Body of pancreas (tissue), 4 donors: ENCODE data around the gene GLB1L2. TPM values are rescaled to one million over a fixed set of nuclear protein-coding genes. Genes with fewer than 3 reads are reported as not detected.

Experiments
- ATAC-seq: fragments of 150-250 bp; one replicate; pipeline ENCODE4 v1.9.1; 2016
- DNase-seq, 4 donors: peaks; one replicate each; pipeline ENCODE4 v3.0.0-alpha.2; 2019
- H3K27ac ChIP-seq, 4 donors: fragments of 200-600 bp; sonication (generic); 1 replicate in 3 of 4; 2 replicates in 1 of 4; pipeline versions ENCODE4 v1.5.1 to v1.6.1; 2016 to 2019; ENCODE audit warnings: mild to moderate bottlenecking in 1 of 4, mixed read lengths in 1 of 4, moderate library complexity in 1 of 4
- H3K27me3 ChIP-seq, 2 donors: fragments of 200-600 bp; sonication (generic); one replicate each; pipeline ENCODE4 v1.6.0; 2016; ENCODE audit warnings: mild to moderate bottlenecking in 1 of 2
- H3K36me3 ChIP-seq, 2 donors: fragments of 200-600 bp; sonication (generic); replicated peaks in 1 of 2; 2 replicates each; pipeline ENCODE4 v1.5.1; 2016; ENCODE audit warnings: low read depth in 2 of 2; ENCODE audit not compliant: insufficient read depth in 1 of 2
- H3K4me1 ChIP-seq: fragments of 200-600 bp; sonication (generic); one replicate; pipeline ENCODE4 v1.6.0; 2016
- H3K4me3 ChIP-seq, 2 donors: fragments of 200-600 bp; sonication (generic); 1 replicate in 1 of 2; 2 replicates in 1 of 2; pipeline ENCODE4 v1.5.1; 2016 to 2019
- H3K9me3 ChIP-seq, 3 donors: fragments of 200-600 bp; sonication (generic); 1 replicate in 2 of 3; 2 replicates in 1 of 3; pipeline ENCODE4 v1.5.1; 2016
- POLR2A ChIP-seq, 3 donors: fragments of 450-650 bp; IDR thresholded peaks; one replicate each; pipeline ENCODE4 v1.6.1; 2016; ENCODE audit warnings: antibody characterized with exemption in 3 of 3, mild to moderate bottlenecking in 2 of 3
- WGBS, 2 donors: methylation state at CpG; one replicate each; pipeline ENCODE4 v1.1.5; 2017; 5-methylcytosine and 5-hydroxymethylcytosine counted together
- intact Hi-C: fragments of 100-400 bp; cut with DNase I; formaldehyde crosslinking; loops from one replicate; pipeline ENCODE4 v1.15.1; 2023
- total RNA-seq, 2 donors: library from RNA; depleted of rRNA; stranded (reverse); fragments of >200 nt; gene quantifications; one replicate each; pipeline ENCODE4 v1.1.0, GENCODE V29; 2016
- TF ChIP-seq, protein P1 (sequence below), 7 experiments: fragments of 450-650 bp in 4 of 7; fragments of 200-600 bp in 3 of 7; sonication (generic) in 3 of 7; IDR thresholded peaks; one replicate each; pipeline ENCODE4 v1.5.1; 2016 to 2019; ENCODE audit warnings: antibody characterized with exemption in 7 of 7

GLB1L2 gene
- total RNA-seq, 2 donors from 2014 or later, result 9.1 to 10.9 TPM

- intact Hi-C loops, result no loop called here
- TF ChIP-seq, protein P1, sequence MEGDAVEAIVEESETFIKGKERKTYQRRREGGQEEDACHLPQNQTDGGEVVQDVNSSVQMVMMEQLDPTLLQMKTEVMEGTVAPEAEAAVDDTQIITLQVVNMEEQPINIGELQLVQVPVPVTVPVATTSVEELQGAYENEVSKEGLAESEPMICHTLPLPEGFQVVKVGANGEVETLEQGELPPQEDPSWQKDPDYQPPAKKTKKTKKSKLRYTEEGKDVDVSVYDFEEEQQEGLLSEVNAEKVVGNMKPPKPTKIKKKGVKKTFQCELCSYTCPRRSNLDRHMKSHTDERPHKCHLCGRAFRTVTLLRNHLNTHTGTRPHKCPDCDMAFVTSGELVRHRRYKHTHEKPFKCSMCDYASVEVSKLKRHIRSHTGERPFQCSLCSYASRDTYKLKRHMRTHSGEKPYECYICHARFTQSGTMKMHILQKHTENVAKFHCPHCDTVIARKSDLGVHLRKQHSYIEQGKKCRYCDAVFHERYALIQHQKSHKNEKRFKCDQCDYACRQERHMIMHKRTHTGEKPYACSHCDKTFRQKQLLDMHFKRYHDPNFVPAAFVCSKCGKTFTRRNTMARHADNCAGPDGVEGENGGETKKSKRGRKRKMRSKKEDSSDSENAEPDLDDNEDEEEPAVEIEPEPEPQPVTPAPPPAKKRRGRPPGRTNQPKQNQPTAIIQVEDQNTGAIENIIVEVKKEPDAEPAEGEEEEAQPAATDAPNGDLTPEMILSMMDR (IDR thresholded peaks at IDR 0.05), result no peak
- no peak for TF ChIP-seq POLR2A (IDR thresholded peaks at IDR 0.05)
- Histone ChIP-seq H3K36me3 (no peaks in the 10 kb centered on the region), H3K27me3 (no peaks in the 10 kb centered on the region), H3K27ac (no peak overlapping the region), H3K9me3 (no peaks in the 10 kb centered on the region), H3K4me1 (no peaks in the 10 kb centered on the region), H3K4me3 (no peak overlapping the region)
- ATAC-seq, result no peak
- no peak for DNase-seq
- WGBS, 2 donors, result 71 to 76% methylated on average over 11 to 25 of the region's 25 CpGs
These were observed 57.8 kb downstream of the GLB1L2 start for GRCh38 chr11:134389464-134390180.

- TF ChIP-seq POLR2A (IDR thresholded peaks at IDR 0.05), result no peak
- TF ChIP-seq, protein P1 (IDR thresholded peaks at IDR 0.05), result no peak
- no peaks in the 10 kb centered on the region for H3K27me3 ChIP-seq
- H3K4me1 ChIP-seq, result no peaks in the 10 kb centered on the region
- H3K9me3 ChIP-seq, result no peaks in the 10 kb centered on the region
- intact Hi-C loops, result no loop called here
- H3K36me3 ChIP-seq, result no peaks in the 10 kb centered on the region
- H3K27ac ChIP-seq, result no peak overlapping the region
- no peak overlapping the region for H3K4me3 ChIP-seq
- ATAC-seq (no peak), DNase-seq (no peak)
- 66 to 72% methylated on average over 3 to 15 of the region's 15 CpGs for WGBS, 2 donors
These were observed 59.1 kb downstream of the GLB1L2 start for GRCh38 chr11:134390706-134391569.

GRCh38 chr11:134391656-134392055 lies 59.9 kb downstream of the GLB1L2 start:
- ATAC-seq (no peak), DNase-seq (no peak)
- Histone ChIP-seq H3K4me3 (no peak overlapping the region), H3K36me3 (no peaks in the 10 kb centered on the region), H3K4me1 (no peaks in the 10 kb centered on the region), H3K9me3 (no peaks in the 10 kb centered on the region), H3K27me3 (no peaks in the 10 kb centered on the region), H3K27ac (no peak overlapping the region)
- no peak for TF ChIP-seq POLR2A (IDR thresholded peaks at IDR 0.05)
- TF ChIP-seq, protein P1 (IDR thresholded peaks at IDR 0.05), result no peak
- WGBS, 2 donors, result 71 to 81% methylated on average over 9 to 13 of the region's 13 CpGs
- intact Hi-C loops, result no loop called here

- ATAC-seq (no peak), DNase-seq (no peak)
- H3K4me1 ChIP-seq, result peaks cover 4% of the 10 kb centered on the region
- no peak overlapping the region for H3K27ac ChIP-seq
- TF ChIP-seq, protein P1 (IDR thresholded peaks at IDR 0.05), result no peak
- no peak for TF ChIP-seq POLR2A (IDR thresholded peaks at IDR 0.05)
- WGBS, 2 donors, result 75 to 80% methylated on average over 21 of the region's 21 CpGs
- no peaks in the 10 kb centered on the region for H3K9me3 ChIP-seq
- H3K4me3 ChIP-seq, result no peak overlapping the region
- intact Hi-C loops, result no loop called here
- no peaks in the 10 kb centered on the region for H3K27me3 ChIP-seq
- H3K36me3 ChIP-seq, result no peaks in the 10 kb centered on the region
These were observed 61.3 kb downstream of the GLB1L2 start for GRCh38 chr11:134392953-134393615.
